Heart left ventricle (tissue), 13 donors: ENCODE measurements around the gene ACSM2B.

Experiments
- POLR2A ChIP-seq, 2 donors: fragments of 450-650 bp; IDR thresholded peaks; one replicate each; pipeline ENCODE4 v1.6.1; 2017; ENCODE audit warnings: antibody characterized with exemption in 2 of 2, mild to moderate bottlenecking in 2 of 2, moderate library complexity in 2 of 2
- TF ChIP-seq, protein P1 (sequence below), 12 donors: fragments of 200-600 bp; sonication (generic) in 4 of 12; IDR thresholded peaks; one replicate each; pipeline versions ENCODE4 v1.5.0 to v1.8.0; 2018 to 2022; ENCODE audit warnings: antibody characterized with exemption in 12 of 12, mild to moderate bottlenecking in 5 of 12
- donor health status: ischemic (EF 13 %, LVEDD 7.1; RV severe dilation, severe dysfunction).
- donor health status: DM: no; HTN: yes; CAD: no.
- donor health status: DM: no; HTN: no; CAD: no.
- donor health status: ischemic (EF 25% LVEDD 6.9; RV normal size, moderate dysfunction).
- donor health status: ischemic (EF 25% LVEDD 5.7; RV mildly dilated, moderate dysfunction).
- donor health status: ischemic (EF 35%, LVEDD 5.7; RV mildly dilated, moderate dysfunction).
- donor health status: nonischemic (EF 11% LVEDD 7.7; RV severe dilation, severe dysfunction).
- donor health status: DM: yes; HTN: yes; CAD: no.
- donor health status: PGD.
- donor health status: ischemic (EF 29% LVEDD 5.4; RV normal size, mild dysfunction).
- donor health status: nonischemic (EF 23%, LVEDD 6.1; RV moderate dilation, normal function).

DNA sequence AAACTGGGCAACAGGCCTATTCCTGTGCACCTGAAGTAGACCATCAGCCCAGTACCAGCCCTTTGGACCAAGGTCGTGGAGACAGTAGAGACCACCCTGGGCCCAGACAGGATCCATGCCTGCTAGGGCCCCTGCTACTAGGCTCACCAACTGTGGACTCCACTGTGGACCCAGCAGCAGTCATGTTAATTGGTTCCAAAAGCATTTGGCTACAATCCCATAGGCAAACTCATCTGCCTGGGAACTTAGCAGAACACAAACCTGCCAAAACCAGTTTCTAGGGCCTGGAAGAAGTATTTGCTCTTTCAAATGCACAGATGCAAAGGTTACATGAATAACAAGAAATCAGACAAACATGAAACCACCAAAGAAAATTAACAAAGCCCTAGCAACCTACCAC is 71.7 kb downstream of the ACSM2B start:
- TF ChIP-seq, protein P1, sequence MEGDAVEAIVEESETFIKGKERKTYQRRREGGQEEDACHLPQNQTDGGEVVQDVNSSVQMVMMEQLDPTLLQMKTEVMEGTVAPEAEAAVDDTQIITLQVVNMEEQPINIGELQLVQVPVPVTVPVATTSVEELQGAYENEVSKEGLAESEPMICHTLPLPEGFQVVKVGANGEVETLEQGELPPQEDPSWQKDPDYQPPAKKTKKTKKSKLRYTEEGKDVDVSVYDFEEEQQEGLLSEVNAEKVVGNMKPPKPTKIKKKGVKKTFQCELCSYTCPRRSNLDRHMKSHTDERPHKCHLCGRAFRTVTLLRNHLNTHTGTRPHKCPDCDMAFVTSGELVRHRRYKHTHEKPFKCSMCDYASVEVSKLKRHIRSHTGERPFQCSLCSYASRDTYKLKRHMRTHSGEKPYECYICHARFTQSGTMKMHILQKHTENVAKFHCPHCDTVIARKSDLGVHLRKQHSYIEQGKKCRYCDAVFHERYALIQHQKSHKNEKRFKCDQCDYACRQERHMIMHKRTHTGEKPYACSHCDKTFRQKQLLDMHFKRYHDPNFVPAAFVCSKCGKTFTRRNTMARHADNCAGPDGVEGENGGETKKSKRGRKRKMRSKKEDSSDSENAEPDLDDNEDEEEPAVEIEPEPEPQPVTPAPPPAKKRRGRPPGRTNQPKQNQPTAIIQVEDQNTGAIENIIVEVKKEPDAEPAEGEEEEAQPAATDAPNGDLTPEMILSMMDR (IDR thresholded peaks at IDR 0.05): no peak
- TF ChIP-seq POLR2A (IDR thresholded peaks at IDR 0.05): no peak
